CD4-positive, alpha-beta T cell treated with Interleukin-2 at 100 ng/mL for 4 hours (primary cell): ENCODE data around the gene GNB1L.
"Not testable (repeated sequence)": the region's sequence is repeated elsewhere in the genome, so short reads cannot be mapped to it uniquely, and the experiment has no call there.

ENCODE experiments used
- DNase-seq: peaks from one replicate; pipeline ENCODE4 v3.0.0-alpha.2; 2020; ENCODE audit warnings: low spot score

The GNB1L gene

DNA sequence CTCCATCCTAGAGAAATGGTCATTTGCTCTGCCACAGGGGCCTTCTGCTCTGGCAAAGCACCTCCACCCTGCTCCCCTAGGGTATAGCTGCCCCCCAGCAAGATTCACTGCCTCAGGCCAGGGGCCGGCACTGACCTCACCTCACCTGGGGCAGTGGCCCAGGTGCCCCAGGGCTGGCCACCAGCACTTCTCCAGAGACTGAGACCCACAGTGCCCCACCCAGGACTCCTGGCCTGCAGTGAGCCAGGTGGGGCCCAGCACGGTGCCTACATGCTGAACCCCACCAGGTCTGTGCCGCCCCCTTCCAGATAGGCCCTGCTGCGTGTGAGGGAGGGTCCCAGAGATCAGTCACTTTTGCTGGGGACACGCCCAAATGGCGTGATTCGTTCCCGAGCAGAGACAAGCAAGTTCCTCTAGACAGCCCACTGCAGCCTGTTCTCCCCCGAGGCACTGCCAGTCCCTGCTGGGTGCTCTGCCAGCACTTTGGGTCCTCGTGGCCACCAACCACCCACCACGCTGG, 10.8 kb downstream of the GNB1L start:
- DNase-seq: no peak

DNA sequence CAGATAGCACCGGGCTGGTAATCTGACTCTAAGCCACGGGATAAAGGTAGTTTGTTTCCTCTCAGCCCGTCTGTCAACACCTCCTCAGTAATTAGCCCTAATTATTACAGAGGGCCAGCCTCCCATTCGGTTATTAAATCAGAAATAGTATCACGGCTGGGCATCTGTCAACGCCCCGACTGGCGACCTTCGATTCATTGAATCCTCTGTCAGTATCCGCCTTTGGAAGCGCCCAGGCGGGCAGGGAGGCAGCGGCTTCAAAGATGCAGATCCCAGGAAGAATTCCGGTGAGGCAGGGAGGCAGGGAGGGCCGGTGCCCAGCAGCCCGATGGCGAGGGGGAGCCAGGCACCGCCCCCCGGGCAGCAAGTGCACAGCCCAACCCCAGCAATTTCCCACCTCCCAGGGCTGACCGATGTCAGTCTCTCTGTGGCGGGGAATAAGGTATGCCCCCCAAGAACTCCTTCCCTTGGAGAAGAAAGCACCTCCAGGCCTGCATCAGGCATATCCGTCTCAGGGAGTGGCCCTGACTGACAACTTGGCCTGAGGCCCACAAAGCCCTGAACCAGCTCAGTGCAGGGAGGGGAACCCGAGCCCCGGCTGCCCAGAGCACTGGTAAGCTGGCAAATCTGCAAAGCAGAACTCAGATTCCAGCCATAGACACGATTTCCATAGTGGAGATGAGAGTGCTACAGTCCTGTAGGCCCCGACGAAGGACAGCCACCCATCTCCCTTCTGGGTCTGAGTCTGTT, 11.4 kb downstream of the GNB1L start:
- DNase-seq: no peak

DNA sequence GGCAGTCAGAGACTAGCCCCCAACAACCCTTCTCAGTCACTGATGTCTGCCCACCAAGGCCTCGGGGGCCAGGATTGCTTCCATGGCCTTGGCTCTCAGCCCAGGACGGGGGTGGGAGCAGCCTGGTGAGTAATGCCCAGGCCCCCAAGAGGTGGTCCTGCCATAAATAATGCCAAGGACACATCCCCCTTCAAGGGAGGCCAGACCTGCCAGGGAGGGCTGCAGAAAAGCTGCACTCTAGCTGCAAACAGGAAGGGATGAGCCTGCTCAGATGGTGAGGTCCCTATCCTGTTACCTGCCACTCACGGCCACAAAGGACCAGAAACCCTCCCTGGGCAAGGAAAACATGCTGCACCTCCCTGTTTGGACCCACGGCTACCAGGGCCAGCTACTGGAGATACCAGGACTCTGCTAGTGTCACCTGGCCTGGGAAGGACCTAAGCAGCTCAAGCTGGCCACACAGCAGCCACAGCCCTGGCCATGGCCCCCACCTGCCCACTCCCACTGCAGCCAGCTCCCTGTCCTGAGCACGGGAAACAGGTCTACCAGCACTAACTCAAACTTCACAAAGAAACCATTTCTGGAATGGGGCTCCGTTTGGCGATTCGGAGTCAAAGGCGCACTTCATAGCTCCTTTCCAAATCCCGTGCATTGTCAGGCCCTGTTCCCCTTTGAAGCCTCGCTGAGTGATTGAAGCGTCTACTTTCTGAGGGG, 12.1 kb downstream of the GNB1L start:
- no peak for DNase-seq

DNA sequence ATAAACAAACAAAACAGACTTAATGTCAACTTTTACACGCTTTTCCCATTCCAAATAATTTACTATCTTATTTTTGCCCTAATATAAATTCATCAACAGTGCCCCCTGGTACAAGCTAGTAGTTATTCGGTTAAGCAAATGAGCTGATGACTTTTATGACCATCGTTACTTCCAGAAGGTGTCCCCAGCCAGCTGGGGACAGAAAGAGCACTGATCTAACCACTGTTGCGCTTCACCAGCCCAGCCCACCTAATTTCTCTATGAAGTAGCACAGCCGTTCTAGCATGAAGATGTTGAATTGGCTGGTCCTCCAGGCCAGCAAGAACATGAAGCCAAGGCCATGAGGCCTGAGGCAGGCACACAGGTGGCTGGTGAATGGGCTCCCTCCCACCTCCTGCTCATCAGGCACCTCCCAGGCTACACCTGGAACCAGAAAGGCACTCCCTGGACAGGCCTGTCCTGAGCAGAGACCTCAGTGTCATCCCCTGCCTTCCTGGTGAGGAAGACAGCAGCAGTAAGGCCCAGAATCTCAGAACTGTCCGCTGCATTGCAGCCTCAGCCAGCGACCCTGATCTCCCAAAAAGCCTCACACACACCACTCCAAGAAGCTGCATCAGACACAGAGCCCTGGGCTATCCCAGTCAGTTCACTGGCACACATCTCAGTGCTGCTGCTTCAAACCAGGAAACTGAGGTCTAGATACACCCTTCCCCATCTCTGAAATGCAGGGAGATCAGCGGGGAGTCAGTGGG, 12.9 kb downstream of the GNB1L start:
- DNase-seq: no peak

DNA sequence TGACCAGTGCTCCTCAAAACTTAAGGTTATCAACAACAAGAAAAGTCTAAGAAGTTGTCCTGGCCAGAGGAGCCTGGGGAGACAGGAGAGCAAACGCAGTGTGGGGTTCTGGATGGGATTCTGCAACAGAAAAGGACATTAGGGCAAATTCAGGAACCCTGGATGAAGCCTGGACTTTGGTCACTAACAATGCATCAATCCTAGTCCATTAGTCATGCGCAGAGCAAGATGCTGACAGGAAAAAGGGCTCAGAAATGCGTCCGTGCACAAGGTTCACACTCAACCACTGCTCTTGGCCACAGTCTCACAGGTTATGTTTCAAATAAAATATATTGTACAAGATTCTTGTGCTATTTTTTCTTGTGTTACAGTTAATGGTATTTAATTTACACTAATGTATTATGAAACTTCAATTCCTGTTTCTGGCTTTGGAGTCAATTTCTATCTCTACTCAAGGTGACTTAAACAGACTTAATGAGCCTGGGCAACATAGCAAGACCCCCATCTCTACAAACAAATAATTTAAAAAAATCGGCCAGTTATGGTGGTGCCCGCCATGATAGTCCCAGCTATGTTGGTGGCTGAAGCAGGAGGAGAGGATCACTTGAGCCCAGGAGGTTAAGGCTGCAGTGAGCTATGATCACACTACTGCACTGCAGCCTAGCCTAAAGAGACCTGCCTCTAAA, 13.6 kb downstream of the GNB1L start:
- no peak for DNase-seq

DNA sequence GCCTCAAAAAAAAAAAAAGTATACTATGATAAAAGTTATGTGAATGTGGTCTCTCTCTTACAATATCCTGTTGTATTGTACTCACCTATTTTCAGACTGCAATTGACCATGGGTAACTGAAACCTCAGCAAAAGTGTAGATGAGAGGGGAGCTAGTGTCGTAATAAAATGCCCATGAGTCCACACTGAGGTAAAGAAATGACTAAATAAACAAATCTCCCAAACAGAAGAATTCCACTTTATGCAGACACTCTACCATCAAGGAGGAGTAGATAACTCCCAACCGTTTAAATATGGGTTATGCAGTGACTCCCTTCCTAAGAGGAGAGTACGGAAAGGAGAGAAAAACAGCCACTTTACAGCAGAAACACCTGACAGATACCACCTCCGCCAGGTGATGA, 14.6 kb downstream of the GNB1L start:
- no peak for DNase-seq

DNA sequence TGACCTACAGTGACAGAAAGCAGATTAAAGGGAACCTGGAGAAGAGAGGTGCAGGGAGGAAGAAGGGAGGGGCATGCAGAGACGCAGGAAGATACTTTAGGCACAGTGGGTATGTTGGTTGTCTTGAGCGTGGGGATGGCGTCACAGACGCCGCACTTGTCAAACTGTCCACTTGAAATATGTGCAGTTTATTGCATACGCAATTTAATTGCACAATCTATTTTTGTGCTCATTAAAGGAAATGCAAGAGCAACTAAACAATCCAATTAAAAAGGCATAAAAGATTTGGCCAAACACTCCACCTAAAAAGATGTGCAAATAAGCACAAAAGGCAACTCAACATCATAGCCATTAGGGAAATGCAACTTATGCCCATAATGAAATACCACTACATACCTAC, 16.8 kb downstream of the GNB1L start:
- DNase-seq: no peak

DNA sequence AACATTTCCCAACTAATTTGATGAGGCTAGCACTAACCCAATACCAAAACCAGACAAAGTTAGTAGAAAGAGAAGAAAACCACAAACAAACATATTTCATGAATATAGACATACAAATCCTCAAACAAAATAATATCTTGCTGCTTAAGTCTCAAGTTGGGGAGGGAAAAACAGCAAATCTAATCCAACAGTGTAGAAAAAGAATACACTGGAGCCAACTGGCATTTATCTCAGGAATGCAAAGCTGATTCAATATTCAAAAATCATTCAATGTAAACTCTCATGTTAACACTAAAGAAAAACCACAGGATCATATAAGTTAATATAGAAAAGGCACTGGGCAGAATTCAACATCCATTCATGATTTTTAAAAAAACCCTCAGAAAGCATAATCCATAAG, 18.2 kb downstream of the GNB1L start:
- no peak for DNase-seq

DNA sequence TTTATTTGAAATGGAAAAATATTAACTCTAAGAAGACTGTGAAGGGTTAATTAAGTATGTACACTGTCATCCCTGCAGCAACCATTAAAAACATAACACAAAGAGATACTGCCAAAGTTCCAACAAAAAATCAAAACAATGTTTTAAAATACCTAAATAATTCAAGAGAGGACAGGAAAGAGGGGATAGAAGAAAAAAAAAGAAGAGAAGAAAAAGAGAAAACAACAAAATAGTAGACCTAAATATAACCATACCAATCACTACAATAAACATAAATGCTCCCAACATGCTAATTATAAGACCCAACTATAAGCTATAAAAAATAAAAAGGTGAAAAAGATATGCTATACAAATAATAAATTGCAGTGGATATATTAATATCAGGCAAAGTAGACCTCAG, 20.1 kb downstream of the GNB1L start:
- no peak for DNase-seq

DNA sequence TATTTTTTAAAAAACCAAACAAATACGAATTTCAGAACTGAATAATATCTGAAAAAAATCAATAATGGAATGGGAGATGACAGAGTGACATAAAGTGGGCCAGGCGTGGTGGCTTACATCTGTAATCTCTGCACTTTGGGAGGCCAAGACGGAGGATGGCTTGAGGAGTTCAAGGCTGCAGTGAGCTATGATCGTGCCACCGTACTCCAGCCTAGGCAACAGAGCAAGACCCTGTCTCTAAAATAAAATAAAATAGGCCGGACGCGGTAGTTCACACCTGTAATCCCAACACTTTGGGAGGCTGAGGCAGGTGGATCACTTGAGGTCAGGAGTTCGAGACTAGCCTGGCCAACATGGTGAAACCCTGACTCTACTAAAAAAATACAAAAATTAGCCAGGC, 21.3 kb downstream of the GNB1L start:
- DNase-seq: not testable (repeated sequence)

DNA sequence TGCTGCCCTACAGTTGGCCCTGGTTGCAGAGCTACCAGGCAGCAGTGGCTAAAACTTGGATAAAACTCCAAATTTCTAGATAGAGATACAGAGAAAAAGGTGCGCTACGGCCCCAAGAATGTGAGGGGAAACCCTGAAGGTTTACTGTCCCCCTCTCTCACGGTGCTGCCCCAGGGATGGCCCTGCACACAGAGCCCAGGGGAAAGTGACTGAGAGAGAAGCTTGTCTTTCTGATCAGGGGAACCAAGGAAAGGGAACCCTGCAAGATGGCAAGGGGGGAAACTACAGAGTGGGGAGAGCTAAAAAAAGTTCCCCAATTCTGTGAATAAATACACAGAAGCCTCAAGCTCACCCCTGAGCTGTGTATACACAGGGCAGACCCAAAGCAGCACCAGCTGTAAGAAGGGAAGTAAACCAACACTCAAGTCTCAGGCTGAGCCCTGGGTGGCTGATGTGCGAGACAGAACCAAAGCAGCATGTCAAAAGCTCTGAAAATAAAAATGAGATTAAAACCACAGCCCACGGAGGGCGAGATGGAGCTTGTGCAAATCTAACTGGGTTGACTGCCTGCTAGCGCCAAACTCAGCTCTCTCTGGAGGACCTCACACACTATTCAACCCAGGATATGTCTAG, 22.1 kb downstream of the GNB1L start:
- no peak for DNase-seq

DNA sequence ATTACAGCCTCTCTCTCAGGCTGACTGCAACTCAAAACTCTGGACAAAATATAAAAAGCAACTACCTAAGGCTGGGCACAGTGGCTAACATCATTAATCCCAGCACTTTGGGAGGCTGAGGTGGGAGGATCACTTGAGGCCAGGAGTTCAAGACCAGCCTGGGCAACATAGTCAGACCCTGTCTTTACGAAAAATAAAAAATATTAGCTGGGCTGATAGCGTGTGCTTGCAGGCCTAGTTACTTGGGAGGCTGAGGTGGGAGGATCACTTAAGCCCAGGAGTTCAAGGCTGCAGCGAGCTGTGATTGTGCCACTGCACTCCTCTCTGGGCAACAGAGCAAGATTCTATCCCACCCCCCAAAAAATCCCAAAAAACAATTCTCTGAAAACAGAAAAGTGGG, 22.7 kb downstream of the GNB1L start:
- not testable (repeated sequence) for DNase-seq

DNA sequence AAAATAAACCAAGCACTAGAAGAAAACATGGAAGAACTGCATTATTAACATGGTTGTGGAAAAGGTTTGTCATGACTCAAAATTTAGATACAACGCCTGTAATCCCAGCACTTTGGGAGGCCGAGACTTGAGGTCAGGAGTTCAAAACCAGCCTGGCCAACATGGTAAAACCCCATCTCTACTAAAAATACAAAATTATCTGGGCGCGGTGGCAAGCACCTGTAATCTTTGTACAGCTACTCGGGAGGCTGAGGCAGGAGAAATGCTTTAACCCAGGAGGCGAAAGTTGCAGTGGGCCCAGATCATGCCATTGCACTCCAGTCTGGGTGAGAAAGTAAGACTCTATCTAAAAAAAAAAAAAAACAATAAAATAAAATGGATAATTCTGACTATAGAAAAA, 23.7 kb downstream of the GNB1L start:
- DNase-seq: no peak

DNA sequence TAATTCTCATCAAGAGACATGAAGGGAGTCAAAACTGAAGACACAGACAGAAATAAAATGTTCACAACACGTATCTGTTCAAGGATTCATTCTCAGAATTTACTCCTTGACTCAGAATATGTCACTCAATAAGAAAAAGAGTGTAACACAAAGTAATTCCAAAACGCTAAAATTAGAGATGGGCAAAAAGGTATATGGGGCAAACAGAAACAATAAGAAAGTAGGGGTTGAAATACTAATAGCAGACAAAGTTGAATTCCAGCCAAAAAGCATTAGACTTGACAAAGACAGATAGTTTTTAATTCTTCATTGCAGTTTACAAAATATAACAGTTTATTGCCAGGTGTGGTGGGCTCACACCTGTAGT, 26.7 kb downstream of the GNB1L start:
- no peak for DNase-seq

DNA sequence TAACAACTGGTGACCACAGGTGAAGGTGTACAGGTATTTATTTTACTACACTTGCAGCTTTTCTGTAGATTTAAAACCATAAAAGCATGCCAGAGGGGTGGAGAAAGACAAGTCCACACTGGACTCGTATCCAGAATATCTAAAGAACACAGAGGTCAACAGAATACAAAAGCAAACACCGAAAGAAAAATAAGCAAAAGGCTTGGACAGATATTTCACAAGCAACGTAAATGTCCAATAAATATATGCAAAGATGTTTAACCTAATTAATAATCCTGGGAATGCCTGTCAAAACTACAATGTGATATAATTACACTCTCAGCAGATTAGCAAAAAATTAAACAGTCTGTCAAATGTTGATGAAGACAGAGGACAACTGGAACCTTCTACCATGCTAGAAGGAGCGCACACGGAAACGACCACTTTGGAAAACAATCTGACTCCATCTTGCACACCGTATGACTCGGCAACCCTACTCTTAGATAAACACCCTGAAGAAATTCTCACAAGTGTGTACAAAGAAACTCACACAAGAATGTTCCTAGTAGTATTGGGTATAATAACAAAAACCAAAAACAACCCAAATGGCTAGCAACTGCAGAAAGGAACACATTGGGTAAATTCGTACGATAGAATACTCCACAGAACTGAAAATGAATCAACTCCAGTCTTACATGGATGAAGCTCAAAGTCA, 27.2 kb downstream of the GNB1L start:
- DNase-seq: no peak

DNA sequence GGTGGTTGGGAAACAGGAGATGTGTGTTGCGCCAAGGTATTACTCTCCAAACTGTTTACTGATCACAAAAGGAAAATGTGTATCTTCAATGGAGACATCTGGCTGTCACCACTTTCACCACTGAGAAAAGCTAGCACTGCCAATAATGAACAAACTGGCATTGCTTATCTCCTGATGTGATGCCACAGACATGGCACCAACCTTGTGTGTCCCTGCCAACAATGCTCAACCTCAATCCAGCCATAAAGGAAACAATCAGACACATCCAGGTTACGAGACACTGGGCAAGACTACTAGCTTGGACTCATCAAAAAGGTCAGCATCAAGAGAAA, 28.1 kb downstream of the GNB1L start:
- no peak for DNase-seq

DNA sequence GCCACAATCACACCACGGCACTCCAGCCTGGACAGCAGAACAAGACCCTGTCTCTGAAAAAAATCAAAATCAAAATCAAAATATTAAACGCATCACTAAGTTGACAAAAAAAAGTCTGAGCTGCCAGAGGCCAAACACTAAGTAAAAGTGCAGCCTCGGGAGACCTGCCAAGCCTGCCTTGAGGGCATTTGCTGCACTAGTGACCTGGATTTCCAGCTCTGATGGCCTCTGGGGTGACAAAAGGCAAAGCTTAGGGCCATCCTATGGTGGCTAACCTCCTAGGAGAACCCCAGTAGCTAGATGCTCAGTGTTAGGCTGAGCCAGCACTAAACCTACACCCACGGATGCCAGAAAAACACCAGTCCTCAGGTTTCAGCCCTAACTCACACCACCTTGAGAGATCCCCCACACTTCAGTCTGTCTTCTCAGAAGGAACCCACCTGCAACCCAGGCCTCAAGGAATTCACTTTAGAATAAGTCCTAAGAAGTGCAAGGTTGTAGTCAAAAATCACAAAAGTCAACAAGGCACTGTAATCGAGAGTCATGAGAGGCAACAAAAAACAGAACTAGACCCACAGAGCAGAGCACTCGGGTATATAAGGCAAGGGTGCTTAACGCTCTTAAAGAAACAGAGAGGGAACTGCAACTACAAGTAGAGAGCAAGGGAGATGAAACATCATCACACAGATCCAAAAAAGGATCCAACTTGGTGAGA, 28.6 kb downstream of the GNB1L start:
- DNase-seq: no peak

DNA sequence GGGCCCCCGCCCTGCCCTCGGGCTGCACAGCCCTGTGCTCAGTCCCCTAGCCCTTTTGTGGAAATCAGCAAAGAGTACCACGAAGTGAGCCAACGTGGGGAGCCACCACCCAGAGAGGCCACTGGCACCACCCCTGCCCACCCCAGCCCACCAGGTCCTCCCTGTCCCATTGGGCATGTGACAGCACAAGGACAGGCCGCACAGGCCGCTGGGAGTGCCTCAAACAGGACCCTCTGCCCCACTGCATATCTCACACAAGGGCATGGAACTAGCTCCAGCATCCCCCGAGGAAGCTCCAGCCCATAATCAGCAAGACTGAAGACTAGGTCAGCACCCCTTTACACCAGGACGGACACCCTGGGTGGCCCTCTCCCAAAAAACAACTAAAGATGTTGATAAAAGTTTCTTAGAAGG, 29.7 kb downstream of the GNB1L start:
- DNase-seq: no peak

DNA sequence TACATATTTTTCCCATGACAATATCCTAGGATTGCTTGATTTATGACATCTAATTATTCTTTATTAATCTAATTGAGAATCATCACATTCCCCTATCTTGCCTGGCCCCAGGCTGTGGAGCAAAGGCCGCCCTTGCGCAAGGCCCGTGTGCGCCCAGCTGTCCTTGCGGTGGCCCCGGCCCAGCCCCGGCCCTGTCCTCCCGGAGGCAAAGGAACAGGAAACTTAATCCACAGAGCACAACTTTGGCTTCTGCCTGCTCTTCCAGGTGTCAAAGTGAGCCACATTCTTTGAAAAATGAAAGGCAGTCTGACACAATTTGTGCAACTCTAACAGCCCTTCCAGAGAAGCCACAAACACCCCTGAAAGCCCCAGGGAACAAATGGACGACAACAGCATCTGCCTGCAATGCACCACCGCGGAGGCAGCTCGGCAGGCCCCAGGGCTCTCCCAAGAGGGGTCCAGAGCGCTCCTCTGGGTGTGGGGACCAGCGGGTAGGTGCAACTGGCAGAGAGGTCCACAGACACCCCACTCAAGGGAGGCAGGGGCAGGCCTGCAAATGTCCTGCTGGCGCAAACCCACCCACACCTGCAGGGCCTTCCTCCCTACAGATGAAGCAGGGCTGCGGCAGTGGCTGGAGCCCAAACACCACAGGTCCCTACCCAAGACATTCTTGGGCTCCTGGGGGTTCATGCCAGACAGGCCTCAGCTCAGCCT, 30.3 kb downstream of the GNB1L start:
- DNase-seq: no peak

DNA sequence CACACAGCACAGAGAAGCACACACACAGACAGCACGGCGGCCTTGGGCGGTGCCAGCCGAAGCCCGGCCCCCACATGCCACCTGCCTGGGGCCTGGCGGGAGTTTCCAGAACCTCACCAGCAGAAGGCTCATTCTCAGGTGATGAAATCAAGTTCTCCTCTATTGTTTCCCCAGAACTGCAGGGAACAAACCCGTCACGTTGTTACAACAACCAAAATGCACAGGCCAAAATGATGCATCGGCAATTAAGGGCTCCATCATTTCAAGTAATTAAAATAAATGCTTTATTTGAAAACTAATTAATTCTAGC, 30.8 kb downstream of the GNB1L start:
- no peak for DNase-seq
